GM18867 (cell line): ENCODE data around the gene DDT.
A peak's percentile ranks its signal among the peaks of the same experiment; 100 is the strongest.
"Not testable (repeated sequence)": the region's sequence is repeated elsewhere in the genome, so short reads cannot be mapped to it uniquely, and the experiment has no call there.

Experiments used
- ATAC-seq: cut with Tn5 transposase; IDR thresholded peaks from one replicate; pipeline ENCODE4 v1.9.1; 2021; ENCODE audit warnings: mild to moderate bottlenecking, moderate library complexity; ENCODE audit not compliant: unreplicated experiment

Gene DDT

DNA sequence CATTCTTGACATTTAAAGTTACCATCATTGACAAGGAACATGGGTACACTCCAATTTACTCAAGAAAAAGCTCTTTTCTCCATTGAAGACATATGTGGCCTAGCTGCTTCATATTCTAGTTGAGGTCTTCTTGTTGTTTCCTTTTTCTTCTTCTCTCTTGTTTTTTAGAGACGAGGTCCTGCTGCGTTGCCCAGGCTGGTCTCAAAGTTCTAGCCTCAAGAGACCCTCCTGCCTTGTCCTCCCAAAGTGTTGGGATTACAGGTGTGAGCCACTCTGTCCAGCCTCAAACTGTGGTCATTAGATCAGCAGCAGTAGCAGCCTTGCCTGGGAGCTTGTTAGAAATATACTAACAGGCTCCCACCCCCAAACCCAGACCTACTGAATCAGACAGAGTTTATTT is 18.8 kb upstream of the DDT start:
- not testable (repeated sequence) for ATAC-seq

DNA sequence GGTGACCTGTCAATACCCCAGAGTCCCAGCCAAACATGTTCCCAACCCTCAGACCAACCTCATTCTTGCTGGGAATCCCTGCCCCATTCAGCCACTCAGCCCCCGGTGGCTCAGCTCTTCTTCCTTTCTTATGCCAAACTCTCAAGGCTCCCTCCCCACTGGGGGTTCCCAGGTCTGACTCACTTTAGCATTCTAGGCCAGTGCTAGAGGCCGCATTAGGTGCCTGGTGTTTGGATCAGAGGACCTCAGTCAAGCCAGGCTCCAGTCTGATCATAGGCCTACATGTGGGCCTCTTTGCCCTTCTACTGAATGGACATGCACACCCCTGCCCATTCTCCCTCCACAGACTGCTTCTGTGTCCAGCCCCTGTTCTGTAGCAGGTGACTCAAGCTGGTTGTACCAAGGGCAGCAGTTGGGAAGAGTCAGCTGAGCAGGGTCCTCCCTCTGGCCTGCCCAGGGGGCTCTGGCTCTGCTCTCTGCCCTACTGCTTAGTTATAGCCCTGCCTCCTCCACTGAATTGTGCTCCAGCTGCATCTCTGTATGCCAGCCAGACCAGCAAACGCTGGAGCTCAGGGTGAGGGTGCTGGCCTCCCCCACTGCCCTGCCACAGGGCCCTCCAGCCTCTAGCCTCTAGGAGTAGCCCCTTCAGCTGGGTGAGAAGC is 15.5 kb upstream of the DDT start:
- not testable (repeated sequence) for ATAC-seq

DNA sequence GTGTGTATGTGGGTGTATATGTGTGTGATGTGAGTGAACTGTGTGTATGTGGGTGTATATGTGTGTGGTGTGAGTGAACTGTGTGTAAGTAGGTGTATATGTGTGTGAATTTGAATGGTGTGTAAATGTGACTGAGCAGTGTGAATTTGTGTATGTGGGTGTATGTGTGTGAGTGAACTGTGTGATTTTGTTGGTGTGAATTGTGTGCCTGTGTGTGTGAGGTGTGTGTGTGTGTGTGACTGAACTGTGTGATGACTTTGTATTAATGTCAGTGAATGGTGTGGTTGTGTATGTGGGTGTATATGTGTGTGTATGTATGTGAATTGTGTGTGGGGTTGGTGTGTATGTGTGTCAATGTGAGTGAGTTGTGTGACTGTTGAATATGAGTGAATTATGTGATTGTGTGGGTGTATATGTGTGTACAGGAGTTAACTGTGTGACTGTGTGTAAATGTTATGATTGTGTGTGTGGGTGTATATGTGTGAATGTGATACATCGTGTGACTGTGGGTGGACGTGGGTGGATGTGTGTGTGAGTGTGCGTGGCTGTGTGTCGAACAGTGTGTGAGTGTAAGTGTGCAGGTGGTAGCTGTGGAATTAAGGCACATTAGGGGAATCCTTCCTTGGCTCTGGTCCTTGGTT is 12.4 kb upstream of the DDT start:
- ATAC-seq, result not testable (repeated sequence)

DNA sequence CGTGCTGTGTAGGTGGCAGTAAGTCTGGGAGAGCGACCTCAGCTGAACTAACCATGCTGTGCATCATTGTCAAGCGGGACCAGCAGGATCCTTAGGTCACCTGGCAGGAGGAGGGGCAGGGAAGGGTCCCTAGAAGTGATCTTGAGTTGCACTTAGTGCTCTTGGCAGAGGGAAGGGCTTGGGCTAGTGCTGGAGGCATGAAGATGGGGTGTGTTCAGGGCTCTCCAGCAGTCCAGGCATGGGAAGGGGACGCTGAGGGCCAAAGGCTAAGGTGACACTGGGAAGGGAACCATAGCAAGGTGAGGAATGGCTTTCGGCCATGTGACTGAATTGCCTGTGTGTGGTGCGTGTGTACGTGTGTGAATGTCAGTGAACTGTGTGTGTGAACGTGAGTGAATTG is 11.8 kb upstream of the DDT start:
- not testable (repeated sequence) for ATAC-seq

DNA sequence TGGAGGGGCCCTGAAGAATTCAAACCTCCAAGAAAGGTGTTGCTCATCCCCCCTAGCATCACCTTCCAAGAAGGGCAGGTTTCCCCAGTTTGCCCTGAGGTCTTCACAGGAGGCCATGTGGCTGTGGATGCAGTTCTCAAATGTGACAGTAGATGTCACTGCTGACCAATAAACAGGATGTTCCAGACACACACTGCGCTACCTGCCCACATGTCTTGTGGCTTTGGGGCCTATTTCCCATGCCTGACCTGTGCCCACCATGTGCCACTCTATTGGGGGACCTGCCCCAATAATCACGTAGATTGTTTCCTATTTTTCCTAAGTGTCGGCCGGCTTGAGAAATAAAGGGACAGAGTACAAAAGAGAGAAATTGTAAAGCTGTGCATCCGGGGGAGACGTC is 10.2 kb upstream of the DDT start:
- ATAC-seq, result no peak

DNA sequence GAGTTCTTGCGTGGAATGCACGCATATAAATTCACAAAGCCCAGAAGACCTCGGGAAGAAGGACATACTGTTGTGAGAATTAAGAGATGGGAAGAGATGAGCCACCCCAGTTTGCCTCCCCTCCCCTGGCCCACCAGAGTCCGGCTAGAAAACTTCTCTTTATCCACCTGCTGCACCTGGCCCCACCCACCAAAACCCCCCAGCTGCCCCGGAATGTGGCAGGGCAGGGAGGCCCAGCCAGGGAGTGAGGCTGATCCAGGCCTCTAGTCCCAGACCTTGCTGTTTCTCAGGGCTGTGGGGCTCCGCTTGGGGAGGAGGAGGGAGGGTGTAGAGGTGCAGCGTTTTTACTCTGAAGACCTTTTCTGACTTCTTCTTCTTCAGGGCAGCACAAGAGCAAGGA is 6.3 kb upstream of the DDT start:
- not testable (repeated sequence) for ATAC-seq

DNA sequence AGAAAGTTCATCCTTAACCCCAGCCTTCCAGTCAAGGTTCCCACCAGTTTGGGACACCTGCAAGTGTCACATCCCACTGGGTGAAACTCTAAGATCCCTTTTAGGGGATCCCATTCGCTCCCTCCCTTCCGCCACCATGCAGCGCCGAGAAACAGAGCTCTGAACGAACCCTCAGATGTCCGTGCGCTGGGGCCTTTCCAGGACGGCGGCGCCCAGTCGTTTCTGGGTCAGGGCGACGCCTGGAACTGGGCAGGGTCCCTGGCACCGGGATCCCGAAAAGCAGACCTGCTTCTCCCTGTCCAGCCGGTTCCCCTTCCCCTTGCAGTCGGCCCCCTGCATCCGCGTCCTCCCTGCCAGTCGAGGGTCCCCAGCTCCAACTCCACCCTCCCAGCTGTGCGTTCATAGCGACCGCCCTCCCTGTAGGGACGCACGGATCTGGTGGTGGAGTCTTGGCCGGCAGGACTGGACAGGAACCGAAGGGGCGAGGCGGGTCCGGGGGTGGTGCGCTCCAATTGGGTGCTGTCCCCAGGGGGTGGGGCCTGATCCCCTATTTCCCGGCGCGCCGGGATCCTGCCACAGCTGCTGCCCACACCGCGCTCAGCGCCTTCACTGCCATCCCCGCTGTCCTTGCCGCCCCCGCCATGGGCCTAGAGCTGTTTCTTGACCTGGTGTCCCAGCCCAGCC is 5.5 kb upstream of the DDT start, which contains the start of gene GSTT2:
TSS of gene GSTT2 (plus strand) at position 578 of the 684 bp plus-strand sequence.
- ATAC-seq, result not testable (repeated sequence)

DNA sequence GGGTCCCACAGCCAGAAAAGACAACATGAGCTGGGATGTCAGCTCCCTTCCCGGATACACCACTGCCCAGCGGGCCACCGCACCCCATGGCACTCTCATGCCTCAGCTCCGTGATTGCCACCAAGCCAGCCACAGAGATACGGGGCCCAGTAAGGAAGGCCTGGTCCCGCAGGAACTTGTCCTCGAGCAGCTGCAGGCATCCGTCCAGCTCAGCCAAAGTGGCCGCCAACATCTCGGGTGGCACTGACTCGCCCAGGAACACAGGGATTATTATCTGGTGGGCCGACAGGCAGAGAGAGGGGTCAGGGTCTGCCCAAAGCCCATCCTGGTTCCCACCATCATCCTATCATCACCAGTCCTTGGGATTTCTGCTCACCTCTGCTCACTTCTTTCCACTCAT is 3.1 kb upstream of the DDT start:
- ATAC-seq, result not testable (repeated sequence)

DNA sequence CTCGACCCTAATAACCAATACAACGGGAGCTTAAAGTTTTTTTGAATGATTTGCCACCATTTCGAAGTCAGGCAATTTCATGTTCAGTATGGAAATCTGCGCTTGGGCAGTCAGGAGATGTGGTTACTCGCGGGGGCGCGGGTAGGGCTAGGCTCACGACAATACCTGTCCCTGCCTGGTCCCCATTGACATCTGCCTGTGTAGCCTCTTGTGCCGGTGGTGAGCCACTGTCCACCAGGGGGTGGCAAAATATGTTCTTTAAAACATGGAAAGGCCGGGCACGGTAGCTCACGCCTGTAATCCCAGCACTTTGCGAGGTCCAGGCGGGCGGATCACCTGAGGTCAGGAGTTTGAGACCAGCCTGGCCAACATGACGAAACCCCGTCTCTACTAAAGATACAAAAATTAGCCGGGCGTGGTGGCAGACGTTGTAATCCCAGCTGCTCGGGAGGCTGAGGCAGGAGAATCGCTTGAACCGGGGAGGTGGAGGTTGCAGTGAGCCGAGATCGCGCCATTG is 653 bp upstream of the DDT start:
- ATAC-seq, result peak; percentile 21

DNA sequence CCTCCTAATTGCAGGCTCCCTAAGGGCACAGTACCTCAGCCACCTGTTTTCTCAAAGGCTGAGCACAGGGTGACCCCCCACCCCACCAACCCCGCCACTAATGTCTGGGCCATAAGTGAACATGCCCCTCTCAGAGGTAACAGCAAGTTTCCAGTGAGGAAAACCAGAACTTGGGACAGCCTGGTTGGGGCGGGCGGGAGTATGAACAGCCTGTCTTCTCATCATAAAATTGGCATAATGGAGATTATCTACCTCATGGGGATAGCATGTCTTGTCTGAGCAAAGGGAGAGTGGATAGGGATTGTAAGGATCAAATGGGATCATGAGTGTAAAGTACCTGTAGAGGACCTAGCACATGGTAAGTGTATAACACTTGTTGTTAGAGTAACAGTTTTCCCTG is 2.3 kb downstream of the DDT start:
- ATAC-seq, result not testable (repeated sequence)

DNA sequence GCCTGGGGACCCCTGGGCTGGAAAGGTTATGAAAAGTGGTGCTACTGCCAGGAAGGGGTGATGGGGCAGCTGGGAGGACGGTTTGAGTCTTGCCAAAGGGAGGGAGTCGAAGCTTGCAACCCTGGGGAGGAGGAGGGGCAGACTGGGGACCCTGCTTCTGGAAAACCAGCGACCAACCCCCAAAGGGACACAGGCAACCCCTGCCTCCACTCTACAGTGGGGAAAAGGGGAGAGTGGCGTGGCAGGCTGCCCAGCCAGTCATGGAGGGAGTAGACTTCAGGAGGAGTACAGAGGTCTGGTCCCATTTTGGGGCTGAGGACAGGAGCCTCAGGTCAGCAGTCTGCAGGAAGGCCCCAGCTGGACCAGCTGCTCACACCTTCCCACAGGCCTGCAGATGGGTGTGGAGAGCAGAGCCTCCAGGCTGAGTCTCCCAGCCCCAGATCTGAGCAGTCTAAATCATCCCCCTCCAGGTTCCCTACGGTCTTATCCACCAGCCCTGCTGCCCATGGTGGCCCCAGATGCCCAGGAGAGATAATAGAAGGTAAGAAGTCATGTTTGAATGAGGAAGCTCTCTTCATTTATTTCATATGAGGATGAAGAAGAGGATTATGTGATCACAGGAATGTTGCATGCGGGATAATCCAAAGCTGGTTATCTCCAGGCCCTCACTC is 3.3 kb downstream of the DDT start:
- ATAC-seq, result no peak

DNA sequence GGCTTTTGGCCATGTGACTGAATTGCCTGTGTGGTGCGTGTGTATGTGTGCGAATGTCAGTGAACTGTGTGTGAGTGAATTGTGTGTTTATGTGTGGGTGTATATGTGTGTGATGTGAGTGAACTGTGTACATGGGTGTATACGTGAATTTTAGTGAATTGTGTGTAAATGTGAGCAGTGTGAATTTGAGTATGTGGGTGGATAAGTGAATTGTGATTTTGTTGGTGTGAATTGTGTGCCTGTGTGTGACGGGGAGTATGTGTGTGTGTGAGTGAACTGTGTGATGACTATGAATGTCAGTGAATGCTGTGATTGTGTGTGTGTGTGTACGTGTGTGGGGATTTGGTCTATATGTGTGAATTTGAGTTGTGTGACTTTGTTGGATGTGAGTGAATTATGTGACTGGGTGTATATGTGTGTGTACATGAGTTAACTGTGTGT is 4.0 kb downstream of the DDT start:
- ATAC-seq, result no peak

DNA sequence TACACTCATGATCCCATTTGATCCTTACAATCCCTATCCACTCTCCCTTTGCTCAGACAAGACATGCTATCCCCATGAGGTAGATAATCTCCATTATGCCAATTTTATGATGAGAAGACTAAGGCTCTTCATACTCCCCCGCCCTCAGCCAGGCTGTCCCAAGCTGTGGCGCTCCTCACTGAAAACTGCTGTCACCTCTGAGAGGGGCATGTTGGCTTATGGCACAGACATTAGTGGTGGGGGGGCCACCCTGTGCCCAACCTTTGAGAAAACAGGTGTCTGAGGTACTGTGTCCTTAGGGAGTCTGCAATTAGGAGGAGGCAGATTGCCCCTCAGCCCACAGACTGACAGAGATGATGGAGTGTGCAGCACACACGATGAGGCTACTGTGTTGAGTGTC is 5.2 kb downstream of the DDT start:
- no peak for ATAC-seq

DNA sequence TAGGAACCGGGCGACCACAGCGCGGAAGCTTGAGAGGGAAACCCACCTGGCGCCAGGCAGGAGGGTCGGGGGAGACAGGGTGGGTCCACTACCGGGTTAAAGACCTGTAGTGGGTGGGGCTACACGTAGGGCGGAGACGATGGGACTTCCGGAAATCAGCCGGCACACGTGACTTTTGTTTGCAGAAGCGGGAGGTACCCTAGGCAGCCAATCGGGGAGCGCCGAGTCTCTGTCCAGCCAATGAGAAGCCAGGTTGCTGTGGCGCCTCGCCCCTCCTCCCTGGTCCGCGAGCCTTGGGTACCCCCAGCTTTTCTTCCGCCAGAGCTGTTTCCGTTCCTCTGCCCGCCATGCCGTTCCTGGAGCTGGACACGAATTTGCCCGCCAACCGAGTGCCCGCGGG is 7.7 kb downstream of the DDT start, which contains the start of gene DDTL:
TSS of gene DDTL (plus strand) at position 321 of the 400 bp plus-strand sequence. CDS start at position 348, 27 bp downstream.
- peak; percentile 92 for ATAC-seq

DNA sequence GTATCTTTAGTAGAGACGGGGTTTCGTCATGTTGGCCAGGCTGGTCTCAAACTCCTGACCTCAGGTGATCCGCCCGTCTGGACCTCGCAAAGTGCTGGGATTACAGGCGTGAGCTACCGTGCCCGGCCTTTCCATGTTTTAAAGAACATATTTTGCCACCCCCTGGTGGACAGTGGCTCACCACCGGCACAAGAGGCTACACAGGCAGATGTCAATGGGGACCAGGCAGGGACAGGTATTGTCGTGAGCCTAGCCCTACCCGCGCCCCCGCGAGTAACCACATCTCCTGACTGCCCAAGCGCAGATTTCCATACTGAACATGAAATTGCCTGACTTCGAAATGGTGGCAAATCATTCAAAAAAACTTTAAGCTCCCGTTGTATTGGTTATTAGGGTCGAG is 8.1 kb downstream of the DDT start:
- ATAC-seq, result peak; percentile 29

DNA sequence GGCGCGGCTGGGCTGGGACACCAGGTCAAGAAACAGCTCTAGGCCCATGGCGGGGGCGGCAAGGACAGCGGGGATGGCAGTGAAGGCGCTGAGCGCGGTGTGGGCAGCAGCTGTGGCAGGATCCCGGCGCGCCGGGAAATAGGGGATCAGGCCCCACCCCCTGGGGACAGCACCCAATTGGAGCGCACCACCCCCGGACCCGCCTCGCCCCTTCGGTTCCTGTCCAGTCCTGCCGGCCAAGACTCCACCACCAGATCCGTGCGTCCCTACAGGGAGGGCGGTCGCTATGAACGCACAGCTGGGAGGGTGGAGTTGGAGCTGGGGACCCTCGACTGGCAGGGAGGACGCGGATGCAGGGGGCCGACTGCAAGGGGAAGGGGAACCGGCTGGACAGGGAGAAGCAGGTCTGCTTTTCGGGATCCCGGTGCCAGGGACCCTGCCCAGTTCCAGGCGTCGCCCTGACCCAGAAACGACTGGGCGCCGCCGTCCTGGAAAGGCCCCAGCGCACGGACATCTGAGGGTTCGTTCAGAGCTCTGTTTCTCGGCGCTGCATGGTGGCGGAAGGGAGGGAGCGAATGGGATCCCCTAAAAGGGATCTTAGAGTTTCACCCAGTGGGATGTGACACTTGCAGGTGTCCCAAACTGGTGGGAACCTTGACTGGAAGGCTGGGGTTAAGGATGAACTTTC is 13.0 kb downstream of the DDT start, which contains the start of gene GSTT2B:
TSS of gene GSTT2B (minus strand) at position 112 of the 688 bp plus-strand sequence. CDS start at position 48, 64 bp downstream.
- ATAC-seq, result not testable (repeated sequence)

DNA sequence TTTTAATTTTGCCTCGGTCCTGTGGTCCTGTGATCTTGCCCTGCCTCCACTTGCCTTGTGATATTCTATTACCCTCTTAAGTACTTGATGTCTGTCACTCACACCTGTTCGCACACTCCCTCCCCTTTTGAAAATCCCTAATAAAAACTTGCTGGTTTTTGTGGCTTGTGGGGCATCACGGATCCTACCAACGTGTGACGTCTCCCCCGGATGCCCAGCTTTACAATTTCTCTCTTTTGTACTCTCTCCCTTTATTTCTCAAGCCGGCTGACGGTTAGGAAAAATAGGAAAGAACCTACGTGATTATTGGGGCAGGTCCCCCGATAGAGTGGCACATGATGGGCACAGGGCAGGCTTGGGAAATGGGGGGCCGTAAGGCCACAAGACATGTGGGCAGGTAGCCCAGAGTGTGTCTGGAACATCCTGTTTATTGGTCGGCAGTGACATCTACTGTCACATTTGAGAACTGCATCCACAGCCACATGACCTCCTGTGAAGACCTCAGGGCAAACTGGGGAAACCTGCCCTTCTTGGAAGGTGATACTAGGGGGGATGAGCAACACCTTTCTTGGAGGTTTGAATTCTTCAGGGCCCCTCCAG is 17.8 kb downstream of the DDT start:
- not testable (repeated sequence) for ATAC-seq

DNA sequence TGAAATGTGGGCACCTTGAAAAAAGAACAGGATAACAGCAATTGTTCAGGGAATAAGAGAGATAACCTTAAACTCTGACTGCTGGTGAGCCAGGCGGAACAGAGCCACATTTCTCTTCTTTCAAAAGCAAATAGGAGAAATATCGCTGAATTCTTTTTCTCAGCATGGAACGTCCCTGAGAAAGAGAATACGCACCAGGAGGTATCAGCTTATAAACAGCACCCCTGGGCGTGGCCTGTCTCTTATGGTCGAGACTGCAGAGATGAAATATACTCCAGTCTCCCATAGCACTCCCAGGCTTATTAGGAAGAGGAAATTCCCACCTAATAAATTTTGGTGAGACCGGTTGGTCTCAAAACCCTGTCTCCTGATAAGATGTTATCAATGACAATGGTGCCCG is 18.4 kb downstream of the DDT start:
- not testable (repeated sequence) for ATAC-seq

DNA sequence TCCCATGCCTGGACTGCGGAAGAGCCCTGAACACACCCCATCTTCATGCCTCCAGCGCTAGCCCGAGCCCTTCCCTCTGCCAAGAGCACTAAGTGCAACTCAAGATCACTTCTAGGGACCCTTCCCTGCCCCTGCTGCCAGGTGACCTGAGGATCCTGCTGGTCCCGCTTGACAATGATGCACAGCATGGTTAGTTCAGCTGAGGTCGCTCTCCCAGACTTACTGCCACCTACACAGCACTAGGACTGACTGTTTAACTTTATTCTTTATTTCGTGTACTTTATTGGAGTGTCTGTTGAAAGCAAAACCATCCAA is 19.3 kb downstream of the DDT start:
- not testable (repeated sequence) for ATAC-seq
